Kidney (tissue), 14 donors: ENCODE results near the gene GREM2. TPM values are rescaled to one million over a fixed set of nuclear protein-coding genes. Genes with fewer than 3 reads are reported as not detected.

ENCODE experiments used
- DNase-seq, 5 donors: peaks; one replicate each; pipeline ENCODE4 v3.0.0-alpha.2; 2013 to 2020
- FAIRE-seq: peaks from 2 replicates; lab custom pipeline; 2012; peaks lifted over from hg19 to GRCh38; lab: Jason Lieb, UNC
- H3K27ac ChIP-seq, 2 donors: one replicate each; pipeline ENCODE4 v1.7.0; 2013; ENCODE audit warnings: low read depth in 2 of 2, low read length in 2 of 2, inconsistent platforms in 1 of 2
- H3K27me3 ChIP-seq: one replicate; pipeline ENCODE4 v1.7.1; 2013; ENCODE audit warnings: low read length, inconsistent platforms; ENCODE audit not compliant: control insufficient read depth, insufficient read depth
- H3K36me3 ChIP-seq, 3 donors: one replicate each; pipeline versions ENCODE4 v1.7.0 to v1.7.1; 2013; ENCODE audit warnings: low read length in 3 of 3, control low read depth in 1 of 3, inconsistent platforms in 1 of 3; ENCODE audit not compliant: insufficient read depth in 3 of 3, control insufficient read depth in 2 of 3
- H3K4me1 ChIP-seq, 3 donors: one replicate each; pipeline versions ENCODE4 v1.7.0 to v1.7.1; 2013; ENCODE audit warnings: low read length in 3 of 3, inconsistent platforms in 1 of 3, low read depth in 1 of 3; ENCODE audit not compliant: control insufficient read depth in 2 of 3, insufficient read depth in 2 of 3
- H3K4me3 ChIP-seq, 3 donors: one replicate each; pipeline versions ENCODE4 v1.7.0 to v1.8.1; 2013; ENCODE audit warnings: low read length in 3 of 3, control low read depth in 1 of 3, inconsistent platforms in 1 of 3
- H3K9ac ChIP-seq, 3 donors: one replicate each; pipeline versions ENCODE4 v1.7.0 to v1.7.1; 2013; ENCODE audit warnings: low read length in 3 of 3, control low read depth in 1 of 3, inconsistent platforms in 1 of 3
- H3K9me3 ChIP-seq, 3 donors: one replicate each; pipeline versions ENCODE4 v1.7.0 to v1.7.1; 2013; ENCODE audit warnings: low read length in 3 of 3, control low read depth in 1 of 3, inconsistent platforms in 1 of 3; ENCODE audit not compliant: control insufficient read depth in 2 of 3, insufficient read depth in 1 of 3
- CTCF ChIP-seq: IDR thresholded peaks from 3 replicates; pipeline ENCODE4 v1.5.1; 2012; ENCODE audit warnings: mild to moderate bottlenecking, moderate library complexity, borderline replicate concordance; ENCODE audit not compliant: insufficient read depth; ENCODE audit errors: extremely low read depth
- intact Hi-C: fragments of 100-400 bp; cut with DNase I; formaldehyde crosslinking; loops from one replicate; pipeline ENCODE4 v1.11.1; 2022
- polyA plus RNA-seq: library from polyadenylated mRNA; stranded (reverse); fragments of 350-450 nt; fragmentation: Illumina TruSeq; extraction: RNeasy Lipid Tissue Mini Kit (QIAGEN cat#74804); gene quantifications from one replicate; pipeline ENCODE4 v1.2.3, GENCODE V29; 2014; ENCODE audit warnings: low read depth, low replicate concordance; ENCODE audit not compliant: insufficient read depth
- total RNA-seq: library from RNA; stranded (reverse); fragmentation: NEBNext Ultra II Directional; extraction: Animal tissue kit (Norgen Biotek cat#: 25700); gene quantifications from one replicate; pipeline ENCODE4 v1.2.1, GENCODE V29; 2021
- donor health status: control.
- donor health status: control.
- donor health status: control.
- donor health status: control.
- donor health status: control.
- donor health status: DM: yes; HTN: yes; CAD: no.
- donor health status: Normal renal cell carcinoma (clear cell type).

GREM2 gene
- total and polyA plus RNA-seq, 2 donors from 2014 or later: 0.34 to 0.50 TPM

- Histone ChIP-seq H3K9me3 (no peaks in the 10 kb centered on the region), H3K4me1 (no peaks in the 10 kb centered on the region), H3K27ac (no peak overlapping the region), H3K36me3 (no peaks in the 10 kb centered on the region), H3K27me3 (no peaks in the 10 kb centered on the region), H3K4me3 (no peak overlapping the region), H3K9ac (no peak overlapping the region)
- no peak for DNase-seq
- intact Hi-C loops: no loop called here
- FAIRE-seq: no peak
- TF ChIP-seq CTCF: no peak
These were observed 4.9 kb downstream of the GREM2 start for GRCh38 chr1:240607006-240607405.

GRCh38 chr1:240602189-240602588 lies 9.8 kb downstream of the GREM2 start:
- no peaks in the 10 kb centered on the region for H3K9me3 ChIP-seq
- H3K36me3 ChIP-seq: no peaks in the 10 kb centered on the region
- H3K9ac ChIP-seq: no peak overlapping the region
- H3K27me3 ChIP-seq: no peaks in the 10 kb centered on the region
- FAIRE-seq (no peak), DNase-seq (no peak)
- intact Hi-C loops: no loop called here
- no peaks in the 10 kb centered on the region for H3K4me1 ChIP-seq
- no peak for TF ChIP-seq CTCF
- H3K27ac ChIP-seq: no peak overlapping the region
- no peak overlapping the region for H3K4me3 ChIP-seq

- Histone ChIP-seq H3K9me3 (no peaks in the 10 kb centered on the region), H3K27ac (no peak overlapping the region), H3K9ac (no peak overlapping the region), H3K27me3 (no peaks in the 10 kb centered on the region), H3K4me1 (no peaks in the 10 kb centered on the region), H3K4me3 (no peak overlapping the region), H3K36me3 (no peaks in the 10 kb centered on the region)
- TF ChIP-seq CTCF: no peak
- intact Hi-C loops: no loop called here
- FAIRE-seq (no peak), DNase-seq (no peak)
These were observed 12.1 kb downstream of the GREM2 start for GRCh38 chr1:240599830-240600229.

- Histone ChIP-seq H3K9ac (no peak overlapping the region), H3K4me3 (no peak overlapping the region), H3K27me3 (no peaks in the 10 kb centered on the region), H3K27ac (no peak overlapping the region), H3K9me3 (no peaks in the 10 kb centered on the region), H3K36me3 (no peaks in the 10 kb centered on the region), H3K4me1 (no peaks in the 10 kb centered on the region)
- no peak for DNase-seq
- FAIRE-seq: no peak
- TF ChIP-seq CTCF: no peak
- intact Hi-C loops: no loop called here
These were observed 12.7 kb downstream of the GREM2 start for GRCh38 chr1:240599299-240599698.
